Body of pancreas (tissue), 4 donors: ENCODE measurements around the gene MCTP2. TPM values are rescaled to one million over a fixed set of nuclear protein-coding genes. Genes with fewer than 3 reads are reported as not detected.

ENCODE experiments used
- ATAC-seq: fragments of 150-250 bp; one replicate; pipeline ENCODE4 v1.9.1; 2016
- DNase-seq, 4 donors: peaks; one replicate each; pipeline ENCODE4 v3.0.0-alpha.2; 2019
- H3K27ac ChIP-seq, 4 donors: fragments of 200-600 bp; sonication (generic); 1 replicate in 3 of 4; 2 replicates in 1 of 4; pipeline versions ENCODE4 v1.5.1 to v1.6.1; 2016 to 2019; ENCODE audit warnings: mild to moderate bottlenecking in 1 of 4, mixed read lengths in 1 of 4, moderate library complexity in 1 of 4
- H3K27me3 ChIP-seq, 2 donors: fragments of 200-600 bp; sonication (generic); one replicate each; pipeline ENCODE4 v1.6.0; 2016; ENCODE audit warnings: mild to moderate bottlenecking in 1 of 2
- H3K36me3 ChIP-seq, 2 donors: fragments of 200-600 bp; sonication (generic); replicated peaks in 1 of 2; 2 replicates each; pipeline ENCODE4 v1.5.1; 2016; ENCODE audit warnings: low read depth in 2 of 2; ENCODE audit not compliant: insufficient read depth in 1 of 2
- H3K4me1 ChIP-seq: fragments of 200-600 bp; sonication (generic); one replicate; pipeline ENCODE4 v1.6.0; 2016
- H3K4me3 ChIP-seq, 2 donors: fragments of 200-600 bp; sonication (generic); 1 replicate in 1 of 2; 2 replicates in 1 of 2; pipeline ENCODE4 v1.5.1; 2016 to 2019
- H3K9me3 ChIP-seq, 3 donors: fragments of 200-600 bp; sonication (generic); 1 replicate in 2 of 3; 2 replicates in 1 of 3; pipeline ENCODE4 v1.5.1; 2016
- POLR2A ChIP-seq, 3 donors: fragments of 450-650 bp; IDR thresholded peaks; one replicate each; pipeline ENCODE4 v1.6.1; 2016; ENCODE audit warnings: antibody characterized with exemption in 3 of 3, mild to moderate bottlenecking in 2 of 3
- WGBS, 2 donors: methylation state at CpG; one replicate each; pipeline ENCODE4 v1.1.5; 2017; 5-methylcytosine and 5-hydroxymethylcytosine counted together
- intact Hi-C: fragments of 100-400 bp; cut with DNase I; formaldehyde crosslinking; loops from one replicate; pipeline ENCODE4 v1.15.1; 2023
- total RNA-seq, 2 donors: library from RNA; depleted of rRNA; stranded (reverse); fragments of >200 nt; gene quantifications; one replicate each; pipeline ENCODE4 v1.1.0, GENCODE V29; 2016
- TF ChIP-seq, protein P1 (sequence below), 7 experiments: fragments of 450-650 bp in 4 of 7; fragments of 200-600 bp in 3 of 7; sonication (generic) in 3 of 7; IDR thresholded peaks; one replicate each; pipeline ENCODE4 v1.5.1; 2016 to 2019; ENCODE audit warnings: antibody characterized with exemption in 7 of 7

The MCTP2 gene
- total RNA-seq, 2 donors from 2014 or later, result 28.5 to 31.6 TPM

DNA sequence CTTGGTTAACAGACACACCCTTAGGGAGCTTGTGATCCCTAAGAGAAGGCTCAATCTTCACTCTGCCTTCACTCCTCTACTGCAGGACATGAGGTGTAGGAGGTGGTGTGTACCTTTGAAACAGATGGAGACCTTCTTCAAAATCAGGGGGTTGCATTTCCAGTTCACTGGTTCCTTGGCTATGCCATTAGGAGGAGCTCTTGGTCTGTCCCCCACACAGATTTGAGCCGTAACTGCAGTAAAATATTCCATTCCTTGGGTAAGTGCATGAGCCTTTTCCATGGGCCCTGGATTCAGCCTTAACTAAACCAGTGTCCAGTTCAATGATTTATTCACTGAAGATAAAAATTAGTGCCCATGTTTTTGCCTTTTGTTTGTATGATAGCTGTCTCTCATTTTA is 144.6 kb downstream of the MCTP2 start:
- ATAC-seq, result no peak

DNA sequence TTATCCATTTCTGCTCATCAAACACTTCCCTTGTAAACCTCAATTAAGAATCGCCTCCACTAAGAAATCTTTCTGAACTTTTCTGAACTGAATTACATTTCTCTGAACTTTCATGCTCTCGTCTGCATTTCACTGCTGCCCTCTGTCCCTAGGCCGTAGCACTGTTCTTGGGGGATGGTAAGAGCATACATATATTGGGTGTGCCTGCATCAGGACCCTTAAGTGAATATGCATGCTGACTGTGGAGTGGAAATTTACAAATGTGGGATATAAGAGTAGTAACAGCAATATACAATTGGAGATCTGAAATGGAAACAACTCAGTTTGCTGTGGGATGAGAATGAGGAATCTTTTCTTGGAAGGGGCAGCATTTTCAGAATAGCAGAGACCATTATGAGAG is 148.6 kb downstream of the MCTP2 start:
- Histone ChIP-seq H3K36me3 (no peaks in the 10 kb centered on the region), H3K9me3 (peaks cover 0 to 4% (median 0%) of the 10 kb centered on the region in 3 donors), H3K4me3 (no peak overlapping the region), H3K27me3 (no peaks in the 10 kb centered on the region), H3K27ac (no peak overlapping the region), H3K4me1 (no peaks in the 10 kb centered on the region)
- WGBS, 2 donors, result 95 to 100% methylated on average over 3 of the region's 3 CpGs
- DNase-seq, result no peak
- ATAC-seq, result no peak
- TF ChIP-seq, protein P1, sequence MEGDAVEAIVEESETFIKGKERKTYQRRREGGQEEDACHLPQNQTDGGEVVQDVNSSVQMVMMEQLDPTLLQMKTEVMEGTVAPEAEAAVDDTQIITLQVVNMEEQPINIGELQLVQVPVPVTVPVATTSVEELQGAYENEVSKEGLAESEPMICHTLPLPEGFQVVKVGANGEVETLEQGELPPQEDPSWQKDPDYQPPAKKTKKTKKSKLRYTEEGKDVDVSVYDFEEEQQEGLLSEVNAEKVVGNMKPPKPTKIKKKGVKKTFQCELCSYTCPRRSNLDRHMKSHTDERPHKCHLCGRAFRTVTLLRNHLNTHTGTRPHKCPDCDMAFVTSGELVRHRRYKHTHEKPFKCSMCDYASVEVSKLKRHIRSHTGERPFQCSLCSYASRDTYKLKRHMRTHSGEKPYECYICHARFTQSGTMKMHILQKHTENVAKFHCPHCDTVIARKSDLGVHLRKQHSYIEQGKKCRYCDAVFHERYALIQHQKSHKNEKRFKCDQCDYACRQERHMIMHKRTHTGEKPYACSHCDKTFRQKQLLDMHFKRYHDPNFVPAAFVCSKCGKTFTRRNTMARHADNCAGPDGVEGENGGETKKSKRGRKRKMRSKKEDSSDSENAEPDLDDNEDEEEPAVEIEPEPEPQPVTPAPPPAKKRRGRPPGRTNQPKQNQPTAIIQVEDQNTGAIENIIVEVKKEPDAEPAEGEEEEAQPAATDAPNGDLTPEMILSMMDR (IDR thresholded peaks at IDR 0.05), result no peak
- no peak for TF ChIP-seq POLR2A (IDR thresholded peaks at IDR 0.05)
- intact Hi-C loops, result no loop called here

More for the DNA sequence above, 144.6 kb downstream of the MCTP2 start:
- peaks cover 0 to 2% (median 0%) of the 10 kb centered on the region in 3 donors for H3K9me3 ChIP-seq
- 91 to 100% methylated on average over 1 of the region's 1 CpG for whole genome bisulfite sequencing, 2 donors
- DNase-seq, result no peak
- H3K4me3 ChIP-seq, result no peak overlapping the region
- H3K36me3 ChIP-seq, result peaks cover 0 to 1% of the 10 kb centered on the region in 2 donors
- TF ChIP-seq, protein P1 (IDR thresholded peaks at IDR 0.05), result no peak
- TF ChIP-seq POLR2A (IDR thresholded peaks at IDR 0.05), result no peak
- H3K4me1 ChIP-seq, result no peaks in the 10 kb centered on the region
- H3K27me3 ChIP-seq, result no peaks in the 10 kb centered on the region
- intact Hi-C loops, result no loop called here
- H3K27ac ChIP-seq, result no peak overlapping the region

DNA sequence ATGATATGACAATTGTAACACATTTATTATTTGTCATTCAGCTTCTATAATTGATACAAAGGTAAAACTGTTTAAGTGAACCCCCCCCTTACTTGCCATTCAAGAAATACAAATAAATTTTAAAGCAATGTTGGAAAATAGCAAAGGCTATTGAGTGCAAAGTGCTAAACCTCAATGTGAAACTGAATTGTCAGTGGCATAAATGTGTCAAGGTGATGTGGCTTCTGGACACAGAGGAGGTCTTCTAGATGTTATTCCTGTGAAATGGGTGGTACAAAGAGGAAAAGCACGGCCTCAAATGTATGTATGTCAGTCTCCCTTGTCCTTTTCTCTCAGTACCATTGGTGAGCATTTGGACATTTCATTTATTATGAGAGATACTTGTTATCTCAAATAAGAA is 149.4 kb downstream of the MCTP2 start:
- DNase-seq, result no peak

DNA sequence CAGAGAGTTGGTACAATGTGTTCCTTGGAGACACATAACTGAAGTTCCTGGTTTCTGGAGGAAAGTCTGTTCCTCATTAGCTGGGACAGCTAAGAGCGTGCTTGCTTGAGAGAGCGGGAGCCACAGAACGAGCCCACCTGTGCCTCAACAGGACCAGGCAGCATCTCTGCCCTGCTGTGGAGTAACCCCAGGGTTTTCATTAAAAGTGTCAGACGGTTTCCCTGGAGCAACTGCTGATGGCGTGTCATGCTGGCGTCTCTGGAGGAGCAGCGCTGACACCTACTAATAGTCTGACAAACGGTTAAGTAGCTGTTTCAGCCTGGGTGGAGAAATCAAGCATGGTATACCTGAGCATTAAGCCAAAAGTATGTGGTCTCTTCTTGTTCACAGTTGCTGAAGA is 150.0 kb downstream of the MCTP2 start:
- DNase-seq (no peak), ATAC-seq (no peak)

More for the DNA sequence above, 149.4 kb downstream of the MCTP2 start:
- intact Hi-C loops, result no loop called here
- TF ChIP-seq, protein P1 (IDR thresholded peaks at IDR 0.05), result no peak
- TF ChIP-seq POLR2A (IDR thresholded peaks at IDR 0.05), result no peak
- H3K4me3 ChIP-seq, result no peak overlapping the region
- no peaks in the 10 kb centered on the region for H3K27me3 ChIP-seq
- no peak overlapping the region for H3K27ac ChIP-seq
- no peaks in the 10 kb centered on the region for H3K4me1 ChIP-seq
- peaks cover 0 to 4% (median 0%) of the 10 kb centered on the region in 3 donors for H3K9me3 ChIP-seq
- no peak for ATAC-seq
- WGBS, 2 donors, result 96 to 97% methylated on average over 1 of the region's 1 CpG
- no peaks in the 10 kb centered on the region for H3K36me3 ChIP-seq

DNA sequence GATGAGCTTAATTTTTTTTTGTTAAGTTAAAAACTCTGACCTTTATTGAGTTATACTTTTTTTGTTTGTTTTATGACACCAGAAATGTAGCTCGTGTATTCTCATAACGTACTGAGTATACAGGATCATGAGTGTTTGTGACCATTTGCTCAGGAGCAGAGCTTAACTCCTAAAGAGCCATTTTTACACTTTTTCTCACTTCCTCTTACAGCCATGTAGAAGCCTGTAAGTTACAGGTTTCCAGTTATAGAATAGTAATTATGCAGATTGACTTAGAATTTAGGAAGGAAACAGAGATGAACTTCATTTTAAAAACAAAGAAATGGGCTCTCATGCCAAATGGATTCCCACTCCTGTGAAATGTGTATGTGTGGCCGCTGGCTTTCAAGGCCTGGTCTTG is 151.7 kb downstream of the MCTP2 start:
- H3K27ac ChIP-seq, result no peak overlapping the region
- 82 to 93% methylated on average over 3 of the region's 3 CpGs for WGBS, 2 donors
- ATAC-seq (no peak), DNase-seq (no peak)
- intact Hi-C loops, result no loop called here
- no peaks in the 10 kb centered on the region for H3K36me3 ChIP-seq
- H3K9me3 ChIP-seq, result peaks cover 0 to 4% (median 0%) of the 10 kb centered on the region in 3 donors
- TF ChIP-seq, protein P1 (IDR thresholded peaks at IDR 0.05), result no peak
- TF ChIP-seq POLR2A (IDR thresholded peaks at IDR 0.05), result no peak
- H3K27me3 ChIP-seq, result no peaks in the 10 kb centered on the region
- no peak overlapping the region for H3K4me3 ChIP-seq
- no peaks in the 10 kb centered on the region for H3K4me1 ChIP-seq

More for the DNA sequence above, 150.0 kb downstream of the MCTP2 start:
- Histone ChIP-seq H3K27ac (no peak overlapping the region), H3K4me3 (no peak overlapping the region), H3K4me1 (no peaks in the 10 kb centered on the region), H3K9me3 (peaks cover 0 to 4% (median 0%) of the 10 kb centered on the region in 3 donors), H3K36me3 (no peaks in the 10 kb centered on the region), H3K27me3 (no peaks in the 10 kb centered on the region)
- TF ChIP-seq, protein P1 (IDR thresholded peaks at IDR 0.05), result no peak
- no peak for TF ChIP-seq POLR2A (IDR thresholded peaks at IDR 0.05)
- intact Hi-C loops, result no loop called here
- WGBS, 2 donors, result 92 to 96% methylated on average over 8 of the region's 8 CpGs
